KOPT-K1 (cell line): Measurements from ENCODE around the gene LEPR.

Experiments used
- H3K27ac ChIP-seq: fragments of 200-600 bp; sonication (generic); 2 replicates; pipeline ENCODE4 v1.5.1; 2016; ENCODE audit warnings: antibody characterized with exemption, mild to moderate bottlenecking, low read depth, low read length; ENCODE audit not compliant: poor library complexity, severe bottlenecking
- H3K36me3 ChIP-seq: fragments of 200-600 bp; sonication (generic); 2 replicates; pipeline ENCODE4 v1.5.1; 2017; ENCODE audit warnings: antibody characterized with exemption, mild to moderate bottlenecking, low read length, moderate library complexity; ENCODE audit not compliant: insufficient read depth
- H3K9me3 ChIP-seq: fragments of 200-600 bp; sonication (generic); 2 replicates; pipeline ENCODE4 v1.5.1; 2017; ENCODE audit warnings: antibody characterized with exemption, low read length, mild to moderate bottlenecking; ENCODE audit not compliant: insufficient read depth, poor library complexity, severe bottlenecking

LEPR gene

GRCh38 chr1:65399003-65399402, 21.5 kb upstream of the LEPR start:
- H3K36me3 ChIP-seq = no peaks in the 10 kb centered on the region
- no peaks in the 10 kb centered on the region for H3K9me3 ChIP-seq
- H3K27ac ChIP-seq = no peak overlapping the region

GRCh38 chr1:65401612-65402011, 18.9 kb upstream of the LEPR start:
- Histone ChIP-seq H3K9me3 (no peaks in the 10 kb centered on the region), H3K36me3 (no peaks in the 10 kb centered on the region), H3K27ac (no peak overlapping the region)

- no peaks in the 10 kb centered on the region for H3K9me3 ChIP-seq
- no peaks in the 10 kb centered on the region for H3K36me3 ChIP-seq
- H3K27ac ChIP-seq = no peak overlapping the region
Measured at GRCh38 chr1:65404941-65405340, 15.5 kb upstream of the LEPR start.

- Histone ChIP-seq H3K27ac (no peak overlapping the region), H3K9me3 (no peaks in the 10 kb centered on the region), H3K36me3 (no peaks in the 10 kb centered on the region)
Measured at GRCh38 chr1:65407877-65408276, 12.6 kb upstream of the LEPR start.

GRCh38 chr1:65409314-65409713, 11.2 kb upstream of the LEPR start:
- Histone ChIP-seq H3K36me3 (no peaks in the 10 kb centered on the region), H3K9me3 (no peaks in the 10 kb centered on the region), H3K27ac (no peak overlapping the region)

DNA sequence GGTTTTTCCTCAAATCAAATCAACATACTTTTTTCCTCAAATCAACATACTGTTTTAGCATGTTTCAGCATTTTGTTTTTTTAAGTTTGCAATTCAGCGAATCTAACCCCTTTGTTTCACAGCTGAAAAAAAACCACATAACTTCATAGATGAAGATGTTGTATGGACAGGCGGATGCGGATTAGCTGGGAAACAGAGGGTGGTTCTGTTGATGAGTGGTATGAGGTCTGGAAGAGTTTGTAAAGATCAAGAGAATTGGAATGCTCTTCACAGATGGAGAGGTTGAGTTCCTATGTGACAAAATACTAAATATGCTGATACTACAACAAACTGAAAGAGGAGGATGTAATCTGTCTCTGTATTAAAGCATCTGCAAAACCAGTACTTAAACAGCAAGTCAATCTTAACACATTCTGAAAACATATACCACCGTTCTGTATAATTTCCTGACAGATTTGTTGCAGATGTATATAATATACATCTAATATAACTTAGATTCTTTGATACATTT, 10.6 kb upstream of the LEPR start:
- Histone ChIP-seq H3K9me3 (no peaks in the 10 kb centered on the region), H3K36me3 (no peaks in the 10 kb centered on the region), H3K27ac (no peak overlapping the region)

GRCh38 chr1:65412256-65412983, 8.0 kb upstream of the LEPR start:
- Histone ChIP-seq H3K9me3 (no peaks in the 10 kb centered on the region), H3K36me3 (no peaks in the 10 kb centered on the region), H3K27ac (no peak overlapping the region)

DNA sequence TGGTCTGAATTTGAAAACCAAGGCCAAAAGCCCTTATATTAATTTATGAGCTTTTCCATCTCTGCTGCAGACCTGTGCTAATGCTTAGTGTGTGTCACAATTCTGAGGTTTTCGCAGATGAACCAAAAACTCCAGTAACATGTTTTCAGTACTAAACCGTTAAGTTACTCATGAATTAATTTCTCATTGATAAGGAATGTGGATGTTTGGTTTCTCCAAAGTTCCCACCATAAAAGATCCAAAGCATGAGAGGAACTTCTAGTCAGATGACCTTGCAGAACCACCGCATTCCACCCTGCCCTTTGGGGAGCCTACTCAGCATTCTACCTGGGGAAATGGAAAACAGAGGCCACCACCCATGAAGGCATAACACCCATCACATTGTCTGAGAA, 7.5 kb upstream of the LEPR start:
- H3K36me3 ChIP-seq = no peaks in the 10 kb centered on the region
- no peaks in the 10 kb centered on the region for H3K9me3 ChIP-seq
- H3K27ac ChIP-seq = no peak overlapping the region

DNA sequence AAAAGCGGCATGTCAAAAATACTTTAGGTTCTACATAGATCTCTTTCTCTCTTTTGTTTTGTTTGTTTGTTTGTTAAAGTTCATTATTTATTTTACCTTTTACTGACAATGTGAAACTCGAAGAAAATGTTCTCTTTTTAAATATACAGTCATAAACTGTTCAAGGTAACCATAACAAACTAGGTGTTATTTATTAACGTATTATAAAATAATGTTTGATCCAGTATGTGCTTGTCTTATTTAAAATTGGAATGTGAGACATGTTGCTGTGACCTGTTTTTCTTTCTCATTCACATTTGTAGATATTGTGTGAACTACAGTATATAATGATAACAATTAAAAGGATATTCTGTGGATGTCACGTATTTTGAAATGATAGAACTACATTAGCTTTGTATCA, 5.9 kb upstream of the LEPR start:
- no peak overlapping the region for H3K27ac ChIP-seq
- no peaks in the 10 kb centered on the region for H3K9me3 ChIP-seq
- H3K36me3 ChIP-seq = no peaks in the 10 kb centered on the region

DNA sequence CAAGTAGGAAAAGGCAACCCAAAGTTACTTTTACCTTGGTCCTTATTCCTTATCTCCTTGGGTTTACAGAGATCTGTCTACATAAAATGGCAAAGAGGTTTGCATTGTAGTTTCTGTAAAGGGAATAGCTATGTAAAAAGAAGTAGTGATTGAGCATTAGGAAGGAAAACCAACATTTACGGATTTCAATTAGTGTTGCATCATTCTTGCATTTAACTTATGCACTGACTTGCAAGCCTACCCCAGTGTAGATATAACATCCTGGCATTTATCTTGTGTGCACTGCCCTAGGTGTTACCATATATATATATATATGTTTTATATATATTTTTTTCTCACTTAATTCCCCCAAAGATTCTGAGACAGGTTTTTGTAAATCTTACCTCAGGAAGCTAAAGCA, 3.7 kb upstream of the LEPR start:
- Histone ChIP-seq H3K36me3 (no peaks in the 10 kb centered on the region), H3K9me3 (no peaks in the 10 kb centered on the region), H3K27ac (no peak overlapping the region)

GRCh38 chr1:65417729-65418128, 2.7 kb upstream of the LEPR start:
- H3K27ac ChIP-seq = no peak overlapping the region
- H3K9me3 ChIP-seq = no peaks in the 10 kb centered on the region
- H3K36me3 ChIP-seq = no peaks in the 10 kb centered on the region

DNA sequence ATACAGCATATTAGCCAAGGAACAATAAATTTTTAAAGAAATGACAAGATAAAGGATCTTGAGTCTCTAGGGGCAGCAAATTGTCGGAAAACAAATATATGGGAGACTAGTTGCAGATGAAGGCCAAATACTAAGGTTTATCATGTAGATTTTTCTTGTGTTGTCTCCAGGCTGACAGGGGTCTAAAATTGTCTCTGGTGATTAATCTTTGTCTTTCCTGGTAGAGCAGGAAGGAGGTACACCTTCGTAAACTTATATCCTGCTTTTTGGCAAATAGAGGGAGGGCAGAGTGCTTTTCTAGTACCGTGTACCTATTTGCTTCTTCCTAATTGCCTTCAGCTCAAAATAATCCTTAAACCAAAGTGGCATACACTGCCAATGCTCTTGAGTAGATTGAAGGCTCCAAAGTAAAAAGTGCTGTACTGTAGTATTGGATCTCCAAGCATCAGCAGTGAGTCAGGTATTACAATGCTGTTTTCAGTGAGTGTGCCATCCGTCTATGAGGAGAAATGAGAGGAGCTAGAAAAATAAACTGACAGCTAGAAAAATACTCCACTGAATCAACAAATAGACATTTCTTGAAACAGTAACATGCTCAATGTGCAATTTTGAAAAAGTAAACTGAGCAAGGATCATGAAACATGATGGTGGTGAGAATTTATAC, 1.8 kb upstream of the LEPR start:
- H3K9me3 ChIP-seq = no peaks in the 10 kb centered on the region
- H3K36me3 ChIP-seq = no peaks in the 10 kb centered on the region
- H3K27ac ChIP-seq = no peak overlapping the region

DNA sequence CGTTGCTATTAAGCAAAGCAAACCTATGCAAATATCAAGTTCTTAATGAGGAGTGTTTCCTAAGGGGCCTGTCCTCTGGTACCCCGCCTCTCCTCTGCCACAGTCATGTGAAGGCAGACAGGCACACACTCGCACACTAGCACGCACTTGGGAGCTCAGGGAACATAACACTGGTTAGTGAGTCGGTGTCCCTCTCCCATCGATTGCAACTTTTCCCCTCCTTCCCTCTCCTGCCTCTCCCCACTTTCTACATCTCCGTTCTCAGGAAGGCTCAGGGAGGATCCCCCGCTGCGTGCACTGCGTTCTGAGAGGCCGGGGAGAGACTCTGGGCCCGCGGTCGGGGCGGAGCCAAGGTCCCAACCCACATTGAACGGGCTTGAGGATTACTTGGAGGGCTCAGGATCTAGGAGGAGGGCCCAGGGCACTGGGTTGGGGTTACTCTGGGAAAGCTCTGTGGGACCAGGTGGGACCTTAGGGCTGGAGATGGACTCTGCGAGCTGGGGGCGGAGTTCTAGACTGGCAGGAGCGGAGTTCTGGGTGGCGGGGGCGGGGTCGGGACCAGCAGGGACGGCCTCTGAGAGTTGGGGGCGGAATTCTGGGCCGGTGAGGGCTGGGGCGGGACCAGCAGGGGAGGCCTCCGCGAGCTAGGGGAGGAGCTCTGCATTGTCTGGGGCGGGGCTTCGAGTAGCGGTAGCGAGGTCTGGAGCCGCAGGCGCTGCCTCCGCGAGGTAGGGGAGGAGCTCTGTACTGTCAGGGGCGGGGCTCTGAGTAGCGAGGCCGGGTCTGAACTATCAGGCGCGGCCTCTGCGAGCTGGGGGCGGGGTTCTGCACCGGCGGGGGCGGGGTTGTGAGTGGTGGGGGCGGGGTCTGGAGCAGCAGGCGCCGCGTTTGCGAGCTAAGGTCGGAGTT, 533 bp upstream of the LEPR start:
- Histone ChIP-seq H3K9me3 (no peaks in the 10 kb centered on the region), H3K36me3 (no peaks in the 10 kb centered on the region), H3K27ac (peak overlapping the region; percentile 68)

- Histone ChIP-seq H3K27ac (peak overlapping the region; percentile 68), H3K9me3 (no peaks in the 10 kb centered on the region), H3K36me3 (peaks cover 12% of the 10 kb centered on the region)
Measured at GRCh38 chr1:65421351-65422025, 1.0 kb downstream of the LEPR start.
